WTC11 (cell line): ENCODE measurements around the gene CD180. TPM values are rescaled to one million over a fixed set of nuclear protein-coding genes. Genes with fewer than 3 reads are reported as not detected.

Source experiments
- ATAC-seq: fragments of 200-7000 bp; cut with Tn5 transposase; 2 replicates; pipeline ENCODE4 v1.10.0; 2021; ENCODE audit warnings: mild to moderate bottlenecking, moderate library complexity
- CTCF ChIA-PET: fragments of 300-600 bp; sonication (Branson Sonifier 250); formaldehyde crosslinking; loops from one replicate; lab custom pipeline; 2021; ENCODE audit warnings: antibody characterized with exemption; lab: Charles Lee
- POLR2A ChIA-PET: fragments of 350-600 bp; sonication (Branson Sonifier 250); formaldehyde crosslinking; loops from one replicate; lab custom pipeline; 2021; ENCODE audit warnings: antibody characterized with exemption; lab: Charles Lee
- DNase-seq: peaks from one replicate; pipeline ENCODE4 v3.0.0; 2021; ENCODE audit warnings: low spot score
- H3K27ac Mint-ChIP-seq: 2 replicates; pipeline ENCODE4 v1.8.0; 2021; ENCODE audit warnings: mixed read lengths
- H3K27me3 Mint-ChIP-seq: 2 replicates; pipeline ENCODE4 v1.8.0; 2021; ENCODE audit warnings: low read depth, mild to moderate bottlenecking, moderate library complexity, mixed read lengths
- H3K36me3 Mint-ChIP-seq: 2 replicates; pipeline ENCODE4 v1.8.0; 2021; ENCODE audit warnings: mixed read lengths
- H3K4me1 Mint-ChIP-seq: 2 replicates; pipeline ENCODE4 v1.8.0; 2022; ENCODE audit warnings: mixed read lengths
- H3K4me3 Mint-ChIP-seq: 2 replicates; pipeline ENCODE4 v1.8.0; 2021; ENCODE audit warnings: mild to moderate bottlenecking, moderate library complexity, mixed read lengths
- H3K9me3 Mint-ChIP-seq: 2 replicates; pipeline ENCODE4 v1.8.0; 2021; ENCODE audit warnings: mixed read lengths
- AFF4 ChIP-seq: sonication (generic); formaldehyde crosslinking; IDR thresholded peaks from 2 replicates; pipeline ENCODE4 v1.8.1; 2023; ENCODE audit warnings: mild to moderate bottlenecking, missing genetic modification reagents, borderline replicate concordance
- ARID4B ChIP-seq: sonication (generic); formaldehyde crosslinking; IDR thresholded peaks from 2 replicates; pipeline ENCODE4 v1.8.0; 2023; ENCODE audit warnings: missing genetic modification reagents, mild to moderate bottlenecking, borderline replicate concordance
- ERG ChIP-seq: fragments of 250-450 bp; sonication (Bioruptor Pico); IDR thresholded peaks from 2 replicates; pipeline ENCODE4 v1.8.0; 2021; ENCODE audit warnings: mild to moderate bottlenecking
- ETV6 ChIP-seq: sonication (generic); formaldehyde crosslinking; IDR thresholded peaks from 2 replicates; pipeline ENCODE4 v1.8.1; 2022; ENCODE audit warnings: mild to moderate bottlenecking, missing genetic modification reagents
- FOXP1 ChIP-seq: sonication (generic); formaldehyde crosslinking; IDR thresholded peaks from 2 replicates; pipeline ENCODE4 v1.8.0; 2022; ENCODE audit warnings: missing genetic modification reagents, mild to moderate bottlenecking, moderate library complexity, borderline replicate concordance
- GTF2I ChIP-seq: fragments of 250-450 bp; sonication (Bioruptor Pico); conservative IDR thresholded peaks from 2 replicates; pipeline ENCODE4 v1.4.0; 2021; ENCODE audit warnings: mild to moderate bottlenecking
- JUN ChIP-seq: sonication (generic); formaldehyde crosslinking; IDR thresholded peaks from 2 replicates; pipeline ENCODE4 v1.8.0; 2023; ENCODE audit warnings: mild to moderate bottlenecking, missing genetic modification reagents
- MAX ChIP-seq: sonication (generic); formaldehyde crosslinking; IDR thresholded peaks from 2 replicates; pipeline ENCODE4 v1.8.0; 2022; ENCODE audit warnings: mild to moderate bottlenecking, missing genetic modification reagents
- SMAD4 ChIP-seq: sonication (generic); formaldehyde crosslinking; IDR thresholded peaks from 2 replicates; pipeline ENCODE4 v1.8.0; 2022; ENCODE audit warnings: mild to moderate bottlenecking, missing genetic modification reagents
- STAT6 ChIP-seq: sonication (generic); formaldehyde crosslinking; conservative IDR thresholded peaks from 2 replicates; pipeline ENCODE4 v1.8.1; 2023; ENCODE audit warnings: mild to moderate bottlenecking, low read depth, missing genetic modification reagents, moderate library complexity
- TEAD1 ChIP-seq: sonication (generic); formaldehyde crosslinking; IDR thresholded peaks from 2 replicates; pipeline ENCODE4 v1.8.0; 2022; ENCODE audit warnings: mild to moderate bottlenecking, missing genetic modification reagents
- USF2 ChIP-seq: sonication (generic); formaldehyde crosslinking; IDR thresholded peaks from 2 replicates; pipeline ENCODE4 v1.8.1; 2023; ENCODE audit warnings: mild to moderate bottlenecking, missing genetic modification reagents, moderate library complexity
- total RNA-seq: library from RNA; stranded (reverse); gene quantifications from 3 replicates; pipeline ENCODE4 v1.2.3, GENCODE V29; 2021

Gene CD180
- total RNA-seq, 1 experiment from 2014 or later: not detected

- TF ChIP-seq AFF4 (CRISPR knock-in tag) (no peak), ERG (CRISPR knock-in tag) (no peak), USF2 (CRISPR knock-in tag) (no peak), FOXP1 (CRISPR knock-in tag) (no peak)
- TF ChIP-seq, all 79 proteins: peak for 0
These were observed 53.8 kb downstream of the CD180 start (continued) for GRCh38 chr5:67142816-67143215.

GRCh38 chr5:67141644-67142043 is 55.0 kb downstream of the CD180 start:
- CTCF ChIA-PET: no interaction called here
- Mint-ChIP-seq H3K27me3 (no peaks in the 10 kb centered on the region), H3K9me3 (no peaks in the 10 kb centered on the region), H3K4me3 (no peak overlapping the region), H3K36me3 (peaks cover 7% of the 10 kb centered on the region), H3K27ac (no peak overlapping the region), H3K4me1 (no peaks in the 10 kb centered on the region)
- no peak for TF ChIP-seq TEAD1 (CRISPR knock-in tag)
- no peak for TF ChIP-seq SMAD4
- TF ChIP-seq JUN (CRISPR knock-in tag): no peak
- TF ChIP-seq ETV6 (CRISPR knock-in tag): no peak
- no peak for TF ChIP-seq MAX (CRISPR knock-in tag)
- no peak for TF ChIP-seq GTF2I (CRISPR knock-in tag)
- TF ChIP-seq ARID4B (CRISPR knock-in tag): no peak
- TF ChIP-seq FOXP1 (CRISPR knock-in tag): no peak
- no peak for TF ChIP-seq ERG (CRISPR knock-in tag)
- TF ChIP-seq STAT6 (CRISPR knock-in tag): no peak
- ATAC-seq (no peak), DNase-seq (no peak)
- POLR2A ChIA-PET: no interaction called here
